ENCODE data around the gene TNFRSF25. TPM values are rescaled to one million over a fixed set of nuclear protein-coding genes. Genes with fewer than 3 reads are reported as not detected.

TNFRSF25 gene, protein sequence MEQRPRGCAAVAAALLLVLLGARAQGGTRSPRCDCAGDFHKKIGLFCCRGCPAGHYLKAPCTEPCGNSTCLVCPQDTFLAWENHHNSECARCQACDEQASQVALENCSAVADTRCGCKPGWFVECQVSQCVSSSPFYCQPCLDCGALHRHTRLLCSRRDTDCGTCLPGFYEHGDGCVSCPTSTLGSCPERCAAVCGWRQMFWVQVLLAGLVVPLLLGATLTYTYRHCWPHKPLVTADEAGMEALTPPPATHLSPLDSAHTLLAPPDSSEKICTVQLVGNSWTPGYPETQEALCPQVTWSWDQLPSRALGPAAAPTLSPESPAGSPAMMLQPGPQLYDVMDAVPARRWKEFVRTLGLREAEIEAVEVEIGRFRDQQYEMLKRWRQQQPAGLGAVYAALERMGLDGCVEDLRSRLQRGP
- polyA plus RNA-seq (2013, experiment 1 of 2), result 30.6 TPM
- 24.6 TPM for polyA plus RNA-seq (2013, experiment 2 of 2)

DNA sequence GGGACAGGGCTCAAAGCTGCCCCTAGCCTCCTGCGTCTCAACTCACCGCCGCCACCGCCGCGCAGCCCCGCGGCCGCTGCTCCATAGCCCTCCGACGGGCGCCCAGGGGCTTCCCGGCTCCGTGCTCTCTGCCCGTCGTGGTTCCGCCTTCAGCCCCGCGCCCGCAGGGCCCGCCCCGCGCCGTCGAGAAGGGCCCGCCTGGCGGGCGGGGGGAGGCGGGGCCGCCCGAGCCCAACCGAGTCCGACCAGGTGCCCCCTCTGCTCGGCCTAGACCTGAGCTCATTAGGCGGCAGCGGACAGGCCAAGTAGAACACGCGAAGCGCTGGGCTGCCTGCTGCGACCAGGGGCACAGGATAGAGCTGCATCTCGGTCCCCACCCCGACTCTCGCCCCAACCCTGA is at the start of gene TNFRSF25:
Gene TNFRSF25 (minus strand): TSS at position 151 of the 400 bp plus-strand sequence. CDS start 66 bp downstream, at position 85.
- no peak within 1 kb of the TSS for H3K4me3 ChIP-seq (ENCODE audit: extremely low read depth, insufficient read depth, low read length, poor library complexity, severe bottlenecking)
- H3K9me3 ChIP-seq (ENCODE audit: control insufficient read depth, low read length), result no peaks in the 10 kb centered on the region
- WGBS, 2 experiments (ENCODE audit: insufficient coverage in 2 of 2), result 69 to 76% methylated on average over 16 to 42 of the region's 43 CpGs
- H3K27ac ChIP-seq (ENCODE audit: low read depth, low read length, severe bottlenecking), result no peak within 1 kb of the TSS
- H3K4me1 ChIP-seq (ENCODE audit: control insufficient read depth, insufficient read depth, low read length, poor library complexity, severe bottlenecking), result no peaks in the 10 kb centered on the region
- H3K36me3 ChIP-seq (ENCODE audit: control insufficient read depth, insufficient read depth, low read length), result peaks cover 48% of the 10 kb centered on the region

DNA sequence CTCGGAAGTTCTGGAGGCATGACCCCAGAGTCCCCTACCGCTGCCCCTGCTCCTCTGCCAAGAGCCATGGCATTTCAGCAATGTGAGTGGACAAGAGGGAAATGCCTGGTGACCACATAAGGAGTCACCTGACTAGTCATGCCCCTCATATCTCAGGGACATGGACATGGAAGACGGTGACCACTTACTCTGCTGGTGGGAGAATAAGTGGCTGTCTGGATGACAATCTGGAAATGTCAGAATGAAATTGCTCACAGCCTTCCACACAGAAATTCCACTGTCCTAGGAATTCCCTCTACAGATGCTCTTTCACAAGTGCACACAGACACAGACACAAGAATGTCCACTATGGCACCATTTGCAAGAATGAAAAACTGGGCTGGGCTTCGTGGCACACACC is 49.8 kb upstream of the TNFRSF25 start:
- H3K9me3 ChIP-seq (ENCODE audit: control insufficient read depth, low read length), result no peaks in the 10 kb centered on the region
- peak overlapping the region; percentile 23 for H3K27ac ChIP-seq (ENCODE audit: low read depth, low read length, severe bottlenecking)
- no peak overlapping the region for H3K4me3 ChIP-seq (ENCODE audit: extremely low read depth, insufficient read depth, low read length, poor library complexity, severe bottlenecking)
- H3K36me3 ChIP-seq (ENCODE audit: control insufficient read depth, insufficient read depth, low read length), result no peaks in the 10 kb centered on the region
- H3K4me1 ChIP-seq (ENCODE audit: control insufficient read depth, insufficient read depth, low read length, poor library complexity, severe bottlenecking), result peaks cover 28% of the 10 kb centered on the region
- 88 to 96% methylated on average over 2 to 3 of the region's 4 CpGs for WGBS, 2 experiments (ENCODE audit: insufficient coverage in 2 of 2)

DNA sequence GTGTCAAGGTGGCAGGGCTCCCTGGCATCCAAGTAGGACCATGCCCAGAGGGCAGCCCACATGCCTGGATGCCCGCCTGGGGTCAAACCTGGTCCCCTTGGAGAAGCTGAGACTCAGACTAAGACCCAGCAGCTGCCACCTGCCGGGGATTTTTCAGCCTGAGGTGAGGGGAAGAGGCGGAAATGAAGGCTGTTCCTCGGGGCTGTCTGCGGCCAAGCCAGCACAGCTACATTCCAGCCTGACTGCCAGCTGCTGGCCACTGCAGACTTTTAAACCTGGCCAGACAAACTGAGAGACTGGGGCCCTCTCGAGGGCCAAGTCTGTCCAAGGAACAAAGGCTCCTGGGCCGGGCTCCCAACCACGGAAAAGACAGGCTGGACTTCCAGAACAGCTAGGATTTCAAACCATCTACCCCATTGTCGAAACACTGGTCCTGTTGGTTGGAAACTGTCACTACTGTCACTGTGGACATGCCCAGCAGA is 47.4 kb upstream of the TNFRSF25 start:
- no peaks in the 10 kb centered on the region for H3K36me3 ChIP-seq (ENCODE audit: control insufficient read depth, insufficient read depth, low read length)
- H3K9me3 ChIP-seq (ENCODE audit: control insufficient read depth, low read length), result no peaks in the 10 kb centered on the region
- 87 to 88% methylated on average over 7 to 8 of the region's 9 CpGs for WGBS, 2 experiments (ENCODE audit: insufficient coverage in 2 of 2)
- H3K4me3 ChIP-seq (ENCODE audit: extremely low read depth, insufficient read depth, low read length, poor library complexity, severe bottlenecking), result no peak overlapping the region
- no peak overlapping the region for H3K27ac ChIP-seq (ENCODE audit: low read depth, low read length, severe bottlenecking)
- peaks cover 12% of the 10 kb centered on the region for H3K4me1 ChIP-seq (ENCODE audit: control insufficient read depth, insufficient read depth, low read length, poor library complexity, severe bottlenecking)

DNA sequence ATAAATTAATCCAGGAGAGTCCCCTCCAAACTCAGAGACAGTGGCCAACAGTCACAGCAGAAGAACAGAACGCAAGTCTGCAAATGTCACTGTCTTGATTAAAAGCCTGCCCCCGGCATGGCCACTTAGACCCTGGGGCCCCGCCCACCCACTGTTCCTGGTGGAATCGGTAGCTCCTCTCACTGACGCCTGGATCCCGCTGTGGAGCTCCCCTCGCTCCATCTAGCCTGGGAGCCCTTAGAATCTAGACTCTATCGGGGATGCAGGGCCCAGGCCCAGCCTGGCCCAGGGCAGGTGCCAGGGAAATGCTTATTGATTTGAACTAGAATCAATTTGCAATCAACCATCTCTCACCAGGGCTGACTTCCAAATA is 46.9 kb upstream of the TNFRSF25 start:
- Histone ChIP-seq H3K27ac (ENCODE audit: low read depth, low read length, severe bottlenecking) (no peak overlapping the region), H3K4me3 (ENCODE audit: extremely low read depth, insufficient read depth, low read length, poor library complexity, severe bottlenecking) (no peak overlapping the region), H3K36me3 (ENCODE audit: control insufficient read depth, insufficient read depth, low read length) (no peaks in the 10 kb centered on the region), H3K9me3 (ENCODE audit: control insufficient read depth, low read length) (no peaks in the 10 kb centered on the region), H3K4me1 (ENCODE audit: control insufficient read depth, insufficient read depth, low read length, poor library complexity, severe bottlenecking) (peaks cover 12% of the 10 kb centered on the region)
- 93% methylated on average over 8 of the region's 8 CpGs for WGBS, 2 experiments (ENCODE audit: insufficient coverage in 2 of 2)

DNA sequence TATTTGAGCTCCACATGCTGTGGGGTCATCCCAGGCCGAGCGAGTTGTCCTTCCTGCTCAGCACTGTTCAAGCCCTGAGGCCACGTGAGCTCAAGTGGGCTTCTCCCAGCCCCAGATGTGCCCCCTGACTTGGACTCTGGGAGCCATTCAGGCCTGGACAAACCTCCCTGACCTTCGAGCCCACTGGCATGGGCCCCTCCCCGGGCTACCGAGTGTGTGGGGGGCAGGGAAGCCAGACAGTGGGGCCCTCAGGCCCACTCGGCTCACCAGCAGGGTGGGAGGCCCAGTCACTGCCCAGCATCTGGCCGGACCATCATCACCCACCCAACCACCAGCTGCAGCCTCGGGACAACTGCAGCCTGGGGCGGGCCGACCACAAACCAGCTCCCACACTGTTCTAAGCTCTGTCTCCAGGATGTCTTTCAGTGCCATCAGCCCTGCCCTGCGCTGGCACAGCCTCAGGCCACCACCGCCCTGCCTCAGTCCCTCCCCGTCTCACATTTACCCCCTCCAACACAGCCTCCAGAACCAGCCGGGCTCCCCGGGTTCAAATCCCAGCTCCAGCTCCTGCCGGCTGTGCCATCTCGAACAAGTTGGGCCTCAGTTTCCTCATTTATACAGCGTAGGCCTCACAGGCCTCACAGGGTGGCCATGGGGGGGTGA is 46.4 kb upstream of the TNFRSF25 start:
- Histone ChIP-seq H3K4me3 (ENCODE audit: extremely low read depth, insufficient read depth, low read length, poor library complexity, severe bottlenecking) (no peak overlapping the region), H3K27ac (ENCODE audit: low read depth, low read length, severe bottlenecking) (no peak overlapping the region), H3K4me1 (ENCODE audit: control insufficient read depth, insufficient read depth, low read length, poor library complexity, severe bottlenecking) (peaks cover 12% of the 10 kb centered on the region), H3K36me3 (ENCODE audit: control insufficient read depth, insufficient read depth, low read length) (no peaks in the 10 kb centered on the region), H3K9me3 (ENCODE audit: control insufficient read depth, low read length) (no peaks in the 10 kb centered on the region)
- 90 to 94% methylated on average over 11 to 13 of the region's 19 CpGs for WGBS, 2 experiments (ENCODE audit: insufficient coverage in 2 of 2)

DNA sequence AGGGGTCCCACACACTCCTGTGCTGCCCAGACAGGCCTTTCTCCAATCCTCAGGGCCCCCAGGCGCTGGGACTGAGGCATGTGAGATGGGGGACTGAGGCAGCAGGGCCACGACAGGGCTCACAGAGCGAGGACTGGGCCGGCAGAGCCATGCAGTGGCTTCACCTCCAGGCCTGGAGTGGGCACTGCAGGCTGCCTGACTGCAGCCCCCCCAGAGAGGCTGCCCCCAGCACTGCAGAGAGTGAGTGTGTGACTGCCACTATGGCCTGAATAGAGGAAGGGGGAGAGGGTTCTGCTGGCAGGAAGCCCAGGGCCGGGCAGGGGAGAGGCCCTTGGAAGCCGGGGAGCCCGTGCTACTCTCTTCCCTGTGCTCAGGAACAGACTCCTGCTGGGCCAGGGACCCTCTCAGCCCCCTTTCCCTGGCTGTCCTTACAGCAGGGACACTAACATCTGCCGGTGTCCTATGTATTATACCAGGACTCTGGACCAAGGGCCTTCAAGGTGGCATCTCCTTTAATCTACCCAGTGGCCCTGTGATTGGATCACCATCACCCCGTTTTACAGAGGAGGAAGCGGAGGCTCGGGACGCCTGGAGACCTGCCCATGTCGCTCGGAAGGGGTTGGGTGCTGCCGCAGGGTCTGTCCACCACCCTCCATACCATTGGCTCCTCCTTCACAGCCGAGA is 45.7 kb upstream of the TNFRSF25 start:
- Histone ChIP-seq H3K9me3 (ENCODE audit: control insufficient read depth, low read length) (no peaks in the 10 kb centered on the region), H3K27ac (ENCODE audit: low read depth, low read length, severe bottlenecking) (no peak overlapping the region), H3K4me3 (ENCODE audit: extremely low read depth, insufficient read depth, low read length, poor library complexity, severe bottlenecking) (no peak overlapping the region), H3K4me1 (ENCODE audit: control insufficient read depth, insufficient read depth, low read length, poor library complexity, severe bottlenecking) (peaks cover 5% of the 10 kb centered on the region), H3K36me3 (ENCODE audit: control insufficient read depth, insufficient read depth, low read length) (no peaks in the 10 kb centered on the region)
- WGBS, 2 experiments (ENCODE audit: insufficient coverage in 2 of 2), result 84 to 85% methylated on average over 15 to 16 of the region's 16 CpGs

DNA sequence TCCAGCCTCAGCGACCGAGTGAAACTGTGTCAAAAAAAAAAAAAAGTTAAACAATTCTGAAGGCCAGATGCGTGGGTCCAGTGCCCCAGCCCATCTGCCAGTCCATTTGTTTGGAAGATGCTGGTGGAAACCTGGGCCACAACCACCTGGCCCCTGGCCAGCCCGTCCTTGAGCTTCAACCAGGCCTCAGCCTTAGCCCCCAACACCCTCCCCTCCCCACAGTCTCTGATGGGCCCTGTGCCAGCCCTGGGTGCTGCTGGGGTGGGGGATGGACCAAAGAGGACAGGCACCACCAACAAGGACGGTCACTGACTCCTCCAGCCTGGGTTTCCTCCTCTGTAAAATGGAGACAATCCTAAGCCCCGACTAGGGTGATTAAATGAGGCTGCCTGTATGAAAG is 45.1 kb upstream of the TNFRSF25 start:
- H3K4me3 ChIP-seq (ENCODE audit: extremely low read depth, insufficient read depth, low read length, poor library complexity, severe bottlenecking), result no peak overlapping the region
- H3K36me3 ChIP-seq (ENCODE audit: control insufficient read depth, insufficient read depth, low read length), result no peaks in the 10 kb centered on the region
- WGBS, 2 experiments (ENCODE audit: insufficient coverage in 2 of 2), result 98 to 100% methylated on average over 5 to 6 of the region's 6 CpGs
- H3K9me3 ChIP-seq (ENCODE audit: control insufficient read depth, low read length), result no peaks in the 10 kb centered on the region
- H3K27ac ChIP-seq (ENCODE audit: low read depth, low read length, severe bottlenecking), result no peak overlapping the region
- peaks cover 5% of the 10 kb centered on the region for H3K4me1 ChIP-seq (ENCODE audit: control insufficient read depth, insufficient read depth, low read length, poor library complexity, severe bottlenecking)

DNA sequence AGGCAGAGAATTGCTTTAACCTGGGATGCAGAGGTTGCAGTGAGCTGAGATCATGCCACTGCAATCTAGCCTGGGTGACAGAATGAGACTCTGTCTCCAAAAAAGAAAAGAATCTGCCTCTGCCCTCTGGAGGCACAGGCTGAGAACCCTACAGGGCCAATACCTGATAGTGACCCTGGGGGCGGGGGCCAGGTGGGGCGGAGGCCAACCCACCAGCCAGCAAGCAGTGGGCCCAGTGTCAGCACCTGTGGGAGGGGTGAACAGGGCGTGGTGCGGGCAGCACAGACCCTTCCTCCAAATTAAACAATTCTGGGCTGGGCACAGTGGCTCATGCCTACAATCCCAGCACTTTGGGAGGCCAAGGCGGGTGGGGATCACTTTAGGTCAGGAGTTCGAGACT is 44.5 kb upstream of the TNFRSF25 start:
- no peaks in the 10 kb centered on the region for H3K36me3 ChIP-seq (ENCODE audit: control insufficient read depth, insufficient read depth, low read length)
- no peaks in the 10 kb centered on the region for H3K9me3 ChIP-seq (ENCODE audit: control insufficient read depth, low read length)
- no peak overlapping the region for H3K27ac ChIP-seq (ENCODE audit: low read depth, low read length, severe bottlenecking)
- H3K4me3 ChIP-seq (ENCODE audit: extremely low read depth, insufficient read depth, low read length, poor library complexity, severe bottlenecking), result no peak overlapping the region
- peaks cover 4% of the 10 kb centered on the region for H3K4me1 ChIP-seq (ENCODE audit: control insufficient read depth, insufficient read depth, low read length, poor library complexity, severe bottlenecking)
- WGBS, 2 experiments (ENCODE audit: insufficient coverage in 2 of 2), result 80 to 95% methylated on average over 4 to 6 of the region's 6 CpGs

DNA sequence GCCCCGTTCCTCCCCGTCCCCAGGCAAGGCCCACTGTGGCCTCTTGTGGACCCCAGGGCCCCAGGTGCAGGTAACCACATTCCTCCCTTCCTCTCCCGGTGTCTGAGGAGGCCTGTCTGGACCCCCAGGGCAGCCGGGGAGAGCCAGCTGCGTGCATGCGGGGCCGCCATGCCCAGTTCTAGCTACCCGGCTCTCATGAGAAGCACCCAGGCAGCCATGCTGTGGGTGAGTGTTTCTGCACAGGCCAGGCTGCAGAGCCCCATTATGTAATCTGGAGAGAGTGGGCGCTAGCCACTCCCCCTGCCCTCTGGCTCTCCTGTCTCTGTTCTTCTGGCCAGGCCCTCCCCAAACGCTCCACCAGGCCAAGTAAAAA is 43.9 kb upstream of the TNFRSF25 start:
- 85 to 91% methylated on average over 7 to 9 of the region's 10 CpGs for WGBS, 2 experiments (ENCODE audit: insufficient coverage in 2 of 2)

DNA sequence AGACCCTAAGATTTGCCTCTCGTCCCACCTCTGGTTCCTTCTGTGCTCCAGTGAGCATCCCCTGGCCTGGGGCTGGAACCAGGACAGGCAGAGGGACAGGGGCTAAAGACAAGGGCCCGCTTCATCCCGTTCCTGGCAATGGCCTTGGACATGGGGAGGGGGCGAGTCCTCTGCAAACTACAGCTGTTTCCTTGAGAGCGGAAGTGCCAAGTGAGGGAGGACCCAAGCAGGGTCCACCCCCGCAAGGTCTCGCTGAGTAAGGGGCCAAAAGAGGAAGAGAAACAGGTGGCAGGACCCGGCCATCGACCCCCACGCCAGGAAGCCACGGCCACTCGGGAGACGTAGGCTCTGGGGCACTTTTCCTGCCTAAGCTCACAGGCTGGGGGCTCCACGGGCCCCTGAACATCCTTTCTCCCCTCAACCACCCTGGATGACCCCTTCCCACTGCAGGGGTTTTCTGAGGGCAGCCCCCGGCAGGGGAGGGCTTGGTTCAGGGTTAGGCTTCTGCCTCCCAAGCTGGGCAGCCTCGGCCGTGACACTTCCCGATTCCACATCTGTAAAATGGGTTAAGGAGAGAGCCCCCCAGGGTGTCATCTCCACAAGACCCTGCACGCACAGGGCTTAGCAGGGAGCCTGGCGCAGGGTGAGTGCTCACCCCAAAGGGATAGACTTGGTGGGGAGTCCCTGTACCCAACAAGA is 43.4 kb upstream of the TNFRSF25 start:
- Histone ChIP-seq H3K9me3 (ENCODE audit: control insufficient read depth, low read length) (no peaks in the 10 kb centered on the region), H3K36me3 (ENCODE audit: control insufficient read depth, insufficient read depth, low read length) (no peaks in the 10 kb centered on the region), H3K27ac (ENCODE audit: low read depth, low read length, severe bottlenecking) (no peak overlapping the region), H3K4me3 (ENCODE audit: extremely low read depth, insufficient read depth, low read length, poor library complexity, severe bottlenecking) (no peak overlapping the region), H3K4me1 (ENCODE audit: control insufficient read depth, insufficient read depth, low read length, poor library complexity, severe bottlenecking) (peaks cover 3% of the 10 kb centered on the region)
- 85 to 86% methylated on average over 12 to 18 of the region's 20 CpGs for WGBS, 2 experiments (ENCODE audit: insufficient coverage in 2 of 2)

More for the DNA sequence above, 43.9 kb upstream of the TNFRSF25 start:
- no peaks in the 10 kb centered on the region for H3K36me3 ChIP-seq (ENCODE audit: control insufficient read depth, insufficient read depth, low read length)
- peaks cover 3% of the 10 kb centered on the region for H3K4me1 ChIP-seq (ENCODE audit: control insufficient read depth, insufficient read depth, low read length, poor library complexity, severe bottlenecking)
- no peak overlapping the region for H3K27ac ChIP-seq (ENCODE audit: low read depth, low read length, severe bottlenecking)
- H3K4me3 ChIP-seq (ENCODE audit: extremely low read depth, insufficient read depth, low read length, poor library complexity, severe bottlenecking), result no peak overlapping the region
- H3K9me3 ChIP-seq (ENCODE audit: control insufficient read depth, low read length), result no peaks in the 10 kb centered on the region

All from mesodermal cell (in vitro differentiated cells).